ENCODE results near the gene ASIC1. TPM values are rescaled to one million over a fixed set of nuclear protein-coding genes. Genes with fewer than 3 reads are reported as not detected.

ASIC1 gene
- polyA plus RNA-seq, 12 donors: 8.1 to 15.0 (median 10.7) TPM; not detected in 1

Other genes starting within 250 kb of the ASIC1 start
- 10 to 100 TPM in 11 of 12 donors, not detected in 1; 22.5 to 51.4 (median 30.0) TPM for gene NCKAP5L, start 229.2 kb upstream of the ASIC1 start, polyA plus RNA-seq (ENCODE audit: insufficient read length in 12 of 12)
- 1 to 10 TPM in 11 of 12 donors, not detected in 1; 3.5 to 6.3 (median 5.2) TPM for gene BCDIN3D, start 214.5 kb upstream of the ASIC1 start, polyA plus RNA-seq (ENCODE audit: insufficient read length in 12 of 12)
- gene FAIM2, start 153.7 kb upstream of the ASIC1 start, polyA plus RNA-seq (ENCODE audit: insufficient read length in 12 of 12): 10 to 100 TPM in 1 of 12 donors, 1 to 10 TPM in 10, not detected in 1; 7.4 to 10.6 (median 8.7) TPM
- under 1 TPM in 5 of 12 donors, not detected in 7; 0.05 to 0.40 (median 0.16) TPM for gene AQP2, start 106.9 kb upstream of the ASIC1 start, polyA plus RNA-seq (ENCODE audit: insufficient read length in 12 of 12)
- under 1 TPM in 10 of 12 donors, not detected in 2; 0.33 to 0.93 (median 0.55) TPM for gene AQP5, start 95.7 kb upstream of the ASIC1 start, polyA plus RNA-seq (ENCODE audit: insufficient read length in 12 of 12)
- under 1 TPM in 9 of 12 donors, not detected in 3; 0.07 to 0.26 (median 0.14) TPM for gene AQP6, start 84.6 kb upstream of the ASIC1 start, polyA plus RNA-seq (ENCODE audit: insufficient read length in 12 of 12)
- gene RACGAP1, start 32.1 kb upstream of the ASIC1 start, polyA plus RNA-seq (ENCODE audit: insufficient read length in 12 of 12): 10 to 100 TPM in 11 of 12 donors, not detected in 1; 17.4 to 36.4 (median 28.5) TPM
- 10 to 100 TPM in 11 of 12 donors, not detected in 1; 45.4 to 88.5 (median 56.3) TPM for gene SMARCD1, start 27.7 kb downstream of the ASIC1 start, polyA plus RNA-seq (ENCODE audit: insufficient read length in 12 of 12)
- gene GPD1, start 46.4 kb downstream of the ASIC1 start, polyA plus RNA-seq (ENCODE audit: insufficient read length in 12 of 12): 10 to 100 TPM in 11 of 12 donors, not detected in 1; 13.8 to 82.5 (median 54.2) TPM
- 10 to 100 TPM in 10 of 12 donors, not detected in 2; 20.9 to 46.7 (median 38.2) TPM for gene COX14, start 54.6 kb downstream of the ASIC1 start, polyA plus RNA-seq (ENCODE audit: insufficient read length in 12 of 12)
- gene CERS5, start 109.8 kb downstream of the ASIC1 start, polyA plus RNA-seq (ENCODE audit: insufficient read length in 12 of 12): 10 to 100 TPM in 11 of 12 donors, not detected in 1; 32.7 to 70.9 (median 43.5) TPM
- gene LIMA1, start 225.9 kb downstream of the ASIC1 start, polyA plus RNA-seq (ENCODE audit: insufficient read length in 12 of 12): 100 to 1,000 TPM; 109 to 218 (median 145) TPM

Data from muscle of arm (tissue), 12 donors.